Vagina (tissue), 2 donors: ENCODE results near the gene RPS14.

Source experiments
- POLR2A ChIP-seq, 2 donors: fragments of 450-650 bp; IDR thresholded peaks; one replicate each; pipeline ENCODE4 v1.6.1; 2017; ENCODE audit warnings: antibody characterized with exemption in 2 of 2, mild to moderate bottlenecking in 2 of 2, moderate library complexity in 2 of 2
- POLR2AphosphoS5 ChIP-seq, 2 donors: sonication (generic); formaldehyde crosslinking; IDR thresholded peaks; one replicate each; pipeline ENCODE4 v1.9.0; 2017; ENCODE audit warnings: antibody characterized with exemption in 2 of 2, mild to moderate bottlenecking in 2 of 2, low read depth in 1 of 2; ENCODE audit not compliant: insufficient read depth in 1 of 2
- TF ChIP-seq, protein P1 (sequence below), 3 experiments: fragments of 450-650 bp in 2 of 3; fragments of 200-600 bp in 1 of 3; sonication (generic) in 1 of 3; IDR thresholded peaks; one replicate each; pipeline ENCODE4 v1.5.1; 2017 to 2019; ENCODE audit warnings: antibody characterized with exemption in 3 of 3, mild to moderate bottlenecking in 2 of 3, moderate library complexity in 2 of 3

DNA sequence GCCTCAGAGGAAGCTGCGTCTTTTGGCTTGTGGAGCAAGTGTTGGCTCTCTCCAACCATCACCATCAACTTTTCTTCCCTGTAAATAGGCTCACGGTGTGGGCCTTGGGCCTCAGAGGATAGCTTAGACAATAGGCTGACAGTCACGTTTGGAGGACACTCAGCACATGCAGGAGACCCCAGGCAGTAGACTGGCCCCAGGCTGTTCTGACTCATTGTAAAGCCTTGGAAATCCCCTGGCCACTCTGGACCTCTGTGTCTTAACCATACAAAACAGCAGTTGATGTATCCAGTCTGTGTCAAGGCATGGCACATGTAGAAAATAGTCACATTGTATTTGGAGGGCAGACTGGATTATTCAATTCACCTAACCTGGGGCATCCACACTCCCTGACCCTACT is 55.4 kb downstream of the RPS14 start:
- TF ChIP-seq POLR2A (IDR thresholded peaks at IDR 0.05): no peak
- TF ChIP-seq, protein P1, sequence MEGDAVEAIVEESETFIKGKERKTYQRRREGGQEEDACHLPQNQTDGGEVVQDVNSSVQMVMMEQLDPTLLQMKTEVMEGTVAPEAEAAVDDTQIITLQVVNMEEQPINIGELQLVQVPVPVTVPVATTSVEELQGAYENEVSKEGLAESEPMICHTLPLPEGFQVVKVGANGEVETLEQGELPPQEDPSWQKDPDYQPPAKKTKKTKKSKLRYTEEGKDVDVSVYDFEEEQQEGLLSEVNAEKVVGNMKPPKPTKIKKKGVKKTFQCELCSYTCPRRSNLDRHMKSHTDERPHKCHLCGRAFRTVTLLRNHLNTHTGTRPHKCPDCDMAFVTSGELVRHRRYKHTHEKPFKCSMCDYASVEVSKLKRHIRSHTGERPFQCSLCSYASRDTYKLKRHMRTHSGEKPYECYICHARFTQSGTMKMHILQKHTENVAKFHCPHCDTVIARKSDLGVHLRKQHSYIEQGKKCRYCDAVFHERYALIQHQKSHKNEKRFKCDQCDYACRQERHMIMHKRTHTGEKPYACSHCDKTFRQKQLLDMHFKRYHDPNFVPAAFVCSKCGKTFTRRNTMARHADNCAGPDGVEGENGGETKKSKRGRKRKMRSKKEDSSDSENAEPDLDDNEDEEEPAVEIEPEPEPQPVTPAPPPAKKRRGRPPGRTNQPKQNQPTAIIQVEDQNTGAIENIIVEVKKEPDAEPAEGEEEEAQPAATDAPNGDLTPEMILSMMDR (IDR thresholded peaks at IDR 0.05): no peak
- no peak for TF ChIP-seq POLR2AphosphoS5 (IDR thresholded peaks at IDR 0.05; ENCODE audit: insufficient read depth in 1 of 2, low read depth in 1 of 2)
